HepG2 (cell line): ENCODE results near the gene SDR39U1. TPM values are rescaled to one million over a fixed set of nuclear protein-coding genes. Genes with fewer than 3 reads are reported as not detected.

ENCODE experiments used
- ATAC-seq: fragments of 200-7000 bp; cut with Tn5 transposase; 3 replicates; pipeline ENCODE4 v1.9.1; 2020; ENCODE audit warnings: mild to moderate bottlenecking, moderate library complexity
- BruUV-seq: library from RNA; stranded (reverse); fragments of 400-500 nt; replicated peaks from 2 replicates; lab custom pipeline; 2021; lab: Mats Ljungman, UMichigan
- CTCF ChIA-PET: fragments of 300-600 bp; formaldehyde crosslinking; extraction: SDS; loops from one replicate; lab custom pipeline; 2021; ENCODE audit warnings: low total read pairs, inconsistent platforms, low intra/inter-chr PET ratio; lab: Yijun Ruan, JAX
- POLR2A ChIA-PET: fragments of 350-600 bp; sonication (Branson Sonifier 250); formaldehyde crosslinking; loops from one replicate; lab custom pipeline; 2020; ENCODE audit warnings: antibody characterized with exemption, inconsistent platforms; lab: Yijun Ruan, JAX
- DNase-seq: peaks from one replicate; pipeline ENCODE4 v3.0.0-alpha.2; 2015; ENCODE audit warnings: low spot score
- FAIRE-seq: peaks from 3 replicates; lab custom pipeline; 2011; peaks lifted over from hg19 to GRCh38; lab: Jason Lieb, UNC
- H2AFZ ChIP-seq: one replicate; pipeline ENCODE4 v1.6.1; 2011; ENCODE audit warnings: low read length, inconsistent platforms
- H3K27ac ChIP-seq: fragments of 300-600 bp; 3 replicates; pipeline ENCODE4 v1.8.0; 2011; ENCODE audit warnings: mixed run types, mild to moderate bottlenecking, mixed read lengths, low read length, inconsistent platforms; ENCODE audit not compliant: insufficient read depth; ENCODE audit errors: extremely low read length
- H3K27me3 ChIP-seq, 2 experiments: fragments of 200-600 bp in 1 of 2; 2 replicates in 1 of 2; 3 replicates in 1 of 2; pipeline versions ENCODE4 v1.6.0 to v1.8.0; 2011; ENCODE audit warnings: low read length in 2 of 2, mild to moderate bottlenecking in 2 of 2, moderate library complexity in 2 of 2, inconsistent platforms in 1 of 2; ENCODE audit not compliant: insufficient read depth in 2 of 2, control insufficient read depth in 1 of 2
- H3K36me3 ChIP-seq, 2 experiments: fragments of 200-600 bp in 1 of 2; replicated peaks in 1 of 2; 2 replicates in 1 of 2; 3 replicates in 1 of 2; pipeline versions ENCODE4 v1.5.1 to v1.8.0; 2011; ENCODE audit warnings: low read length in 2 of 2, inconsistent platforms in 1 of 2; ENCODE audit not compliant: insufficient read depth in 2 of 2, control insufficient read depth in 1 of 2
- H3K4me1 ChIP-seq: 2 replicates; pipeline ENCODE4 v1.5.1; 2012; ENCODE audit warnings: low read length, inconsistent platforms; ENCODE audit not compliant: insufficient read depth
- H3K4me2 ChIP-seq: 2 replicates; pipeline ENCODE4 v1.6.0; 2011; ENCODE audit warnings: low read depth, low read length, inconsistent platforms
- H3K4me3 ChIP-seq, 3 experiments: fragments of 200-600 bp in 1 of 3; sonication (generic), shearing (Covaris generic) in 1 of 3; replicated peaks in 1 of 3; 2 replicates each; pipeline ENCODE4 v1.5.1; 2011 to 2016; ENCODE audit warnings: low read length in 3 of 3, inconsistent platforms in 2 of 3, low read depth in 2 of 3, mild to moderate bottlenecking in 2 of 3, control low read depth in 1 of 3, mixed read lengths in 1 of 3; ENCODE audit not compliant: insufficient read depth in 1 of 3
- H3K79me2 ChIP-seq: one replicate; pipeline ENCODE4 v1.6.1; 2011; ENCODE audit warnings: low read length, inconsistent platforms; ENCODE audit not compliant: insufficient read depth
- H3K9ac ChIP-seq: 2 replicates; pipeline ENCODE4 v1.6.0; 2011; ENCODE audit warnings: mild to moderate bottlenecking, low read depth, low read length, inconsistent platforms; ENCODE audit not compliant: insufficient read depth
- H3K9me3 ChIP-seq: 2 replicates; pipeline ENCODE4 v1.5.1; 2012; ENCODE audit warnings: mild to moderate bottlenecking, low read length
- H4K20me1 ChIP-seq: 2 replicates; pipeline ENCODE4 v1.6.0; 2011; ENCODE audit warnings: inconsistent platforms, mild to moderate bottlenecking, low read length, moderate library complexity; ENCODE audit not compliant: insufficient read depth
- AGO2 ChIP-seq: fragments of 200-400 bp; formaldehyde crosslinking; optimal IDR thresholded peaks from 2 replicates; pipeline ENCODE3; 2017; ENCODE audit warnings: mild to moderate bottlenecking, low read depth, low read length, moderate library complexity
- CREB1 ChIP-seq, 2 experiments: fragments of 450-650 bp in 1 of 2; IDR thresholded peaks; 2 replicates each; pipeline ENCODE4 v1.6.1; 2016 to 2017; ENCODE audit warnings: control low read depth in 1 of 2, mild to moderate bottlenecking in 1 of 2, missing compliant biosample characterization in 1 of 2, missing genetic modification characterization in 1 of 2
- EED ChIP-seq: sonication (generic); formaldehyde crosslinking; IDR thresholded peaks from 2 replicates; pipeline ENCODE4 v1.5.0; 2020; ENCODE audit warnings: mild to moderate bottlenecking, missing genetic modification reagents
- HNF4G ChIP-seq, 2 experiments: sonication (generic) in 1 of 2; formaldehyde crosslinking in 1 of 2; IDR thresholded peaks; 2 replicates each; pipeline versions ENCODE4 v1.4.0 to v1.6.1; 2011 to 2020; ENCODE audit warnings: borderline replicate concordance in 2 of 2, low read depth in 2 of 2, mild to moderate bottlenecking in 2 of 2, low read length in 1 of 2, missing genetic modification reagents in 1 of 2, moderate library complexity in 1 of 2
- MTA1 ChIP-seq: sonication (generic); formaldehyde crosslinking; IDR thresholded peaks from 2 replicates; pipeline ENCODE4 v1.4.0; 2020; ENCODE audit warnings: missing genetic modification reagents, mild to moderate bottlenecking, borderline replicate concordance
- NCOR1 ChIP-seq: fragments of 200-600 bp; sonication (generic); IDR thresholded peaks from 2 replicates; pipeline ENCODE4 v1.7.0; 2017; ENCODE audit warnings: antibody characterized with exemption, low read length, borderline replicate concordance
- NR0B2 ChIP-seq: sonication (generic); formaldehyde crosslinking; IDR thresholded peaks from 2 replicates; pipeline ENCODE4 v1.4.0; 2020; ENCODE audit warnings: mild to moderate bottlenecking, missing genetic modification reagents
- POLR2A ChIP-seq, 2 experiments: IDR thresholded peaks; 2 replicates each; pipeline ENCODE4 v1.6.1; 2011; ENCODE audit warnings: low read depth in 2 of 2, low read length in 2 of 2, mild to moderate bottlenecking in 1 of 2, moderate library complexity in 1 of 2; ENCODE audit not compliant: insufficient read depth in 1 of 2
- ZMYM2 ChIP-seq: sonication (generic); formaldehyde crosslinking; IDR thresholded peaks from 2 replicates; pipeline ENCODE4 v1.8.0; 2022; ENCODE audit warnings: mild to moderate bottlenecking, missing genetic modification reagents
- ZNF276 ChIP-seq: sonication (generic); formaldehyde crosslinking; IDR thresholded peaks from 2 replicates; pipeline ENCODE4 v1.4.0; 2020; ENCODE audit warnings: mild to moderate bottlenecking, low read depth, missing genetic modification reagents
- ZNF550 ChIP-seq: sonication (generic); formaldehyde crosslinking; IDR thresholded peaks from 2 replicates; pipeline ENCODE4 v1.4.0; 2020; ENCODE audit warnings: mild to moderate bottlenecking, missing genetic modification reagents, borderline replicate concordance
- ZNF577 ChIP-seq: sonication (generic); formaldehyde crosslinking; IDR thresholded peaks from 2 replicates; pipeline ENCODE4 v1.4.0; 2020; ENCODE audit warnings: mild to moderate bottlenecking, low read depth, missing genetic modification reagents, borderline replicate concordance
- ZSCAN30 ChIP-seq: sonication (generic); formaldehyde crosslinking; IDR thresholded peaks from 2 replicates; pipeline ENCODE4 v1.5.0; 2020; ENCODE audit warnings: mild to moderate bottlenecking, missing genetic modification reagents
- ZSCAN31 ChIP-seq: sonication (generic); formaldehyde crosslinking; IDR thresholded peaks from 2 replicates; pipeline ENCODE4 v1.5.0; 2020; ENCODE audit warnings: low read depth, mild to moderate bottlenecking, missing genetic modification reagents
- WGBS: methylation state at CpG from one replicate; pipeline ENCODE4 v1.1.6; 2017; ENCODE audit warnings: low lambda C conversion rate; 5-methylcytosine and 5-hydroxymethylcytosine counted together
- in situ Hi-C: cut with HindIII; loops from 2 replicates; pipeline ENCODE4 v1.10.0; 2017; ENCODE audit warnings: low pct_unique_long_range_greater_than_20kb; ENCODE audit not compliant: extremely low pct_ligation_motif_present
- intact Hi-C: fragments of 100-400 bp; cut with micrococcal nuclease; formaldehyde crosslinking; loops from one replicate; pipeline ENCODE4 v1.10.0; 2022; ENCODE audit not compliant: unreplicated experiment
- polyA plus RNA-seq, 8 experiments: library from polyadenylated mRNA; depleted of rRNA in 3 of 8; stranded (reverse) in 7 of 8; unstranded in 1 of 8; fragments of >200 nt; fragmentation: Illumina TruSeq in 4 of 8; extraction: Trizol in 4 of 8; gene quantifications; 2 replicates each; pipeline versions ENCODE4 v1.2.1 to v1.2.3, GENCODE V29; 2011 to 2016; ENCODE audit warnings: low read depth in 4 of 8, missing spikeins in 1 of 8, mixed read lengths in 1 of 8; ENCODE audit not compliant: insufficient read depth in 1 of 8
- total RNA-seq, 5 experiments: library from RNA; depleted of rRNA; stranded (reverse); fragments of >200 nt; fragmentation: Illumina TruSeq; extraction: Trizol; gene quantifications; 2 replicates each; pipeline ENCODE4 v1.2.3, GENCODE V29; 2016; ENCODE audit warnings: low read depth in 1 of 5
- TF ChIP-seq, protein P1 (sequence below): IDR thresholded peaks from 2 replicates; pipeline ENCODE4 v1.6.1; 2016; ENCODE audit warnings: low read depth, control low read depth

The SDR39U1 gene
- total and polyA plus RNA-seq, 2 of the 13 experiments (the other 11 are each of a cell fraction or from before 2014, with no cell fraction given) = 34.4 to 129 TPM

DNA sequence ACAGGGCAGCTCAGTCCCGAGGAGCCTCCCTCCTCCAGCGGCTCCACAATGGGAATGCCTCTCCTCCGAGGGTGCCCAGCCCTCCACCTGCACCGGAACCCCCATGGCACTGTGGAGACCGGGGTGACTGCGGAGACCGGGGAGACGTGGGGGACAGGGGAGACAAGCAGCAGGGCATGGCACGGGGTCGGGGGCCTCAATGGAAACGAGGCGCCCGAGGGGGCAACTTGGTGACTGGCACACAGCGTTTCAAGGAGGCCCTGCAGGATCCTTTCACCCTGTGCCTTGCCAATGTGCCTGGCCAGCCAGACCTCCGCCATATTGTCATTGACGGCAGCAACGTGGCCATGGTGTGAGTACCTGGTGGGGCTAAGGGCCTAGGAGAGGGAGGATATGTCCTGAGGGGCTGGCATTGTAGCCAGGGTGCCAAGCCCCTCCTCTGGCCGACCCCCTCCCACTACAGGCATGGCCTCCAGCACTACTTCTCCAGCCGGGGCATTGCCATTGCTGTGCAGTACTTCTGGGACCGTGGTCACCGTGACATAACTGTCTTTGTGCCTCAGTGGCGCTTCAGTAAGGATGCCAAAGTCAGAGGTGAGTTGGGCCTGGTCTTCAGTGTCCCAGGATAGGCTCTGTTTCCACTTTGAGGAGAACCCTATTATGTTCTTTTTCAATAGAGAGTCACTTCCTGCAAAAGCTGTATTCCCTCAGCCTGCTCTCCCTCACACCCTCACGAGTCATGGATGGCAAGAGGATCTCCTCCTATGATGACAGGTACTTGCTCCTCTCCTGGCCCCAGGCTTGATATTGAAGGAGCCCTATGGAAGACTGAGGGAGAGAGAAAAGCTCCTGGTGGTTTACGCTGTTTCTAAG, 10.1 kb downstream of the SDR39U1 start (continued):
- TF ChIP-seq ZNF276 (CRISPR knock-in tag) (no peak), AGO2 (peak; percentile 96), ZNF577 (CRISPR knock-in tag) (no peak), NCOR1 (no peak), ZMYM2 (no peak)

GRCh38 chr14:24431569-24432258, 10.9 kb downstream of the SDR39U1 start:
- FAIRE-seq (peak; percentile 81), ATAC-seq (peak; percentile 66), DNase-seq (peak; percentile 97)
- in situ Hi-C loops = loop anchor here (5.0 to 10.0 kb wide), 3 partner anchors 64 to 187 kb away; partner anchors contain the start of genes NFATC4 and TINF2
- H3K9ac ChIP-seq = no peak overlapping the region
- ChIA-PET CTCF (interaction anchor here (1.1 to 11.8 kb wide), 6 partner anchors 9 to 189 kb away, joined by 3 to 295 read pairs (median 6); partner anchors contain the start of genes ADCY4, CIDEB, NFATC4 and TINF2), POLR2A (interaction anchor here (0.7 to 9.1 kb wide), 36 partner anchors 10 to 1592 kb away, joined by 3 to 242 read pairs (median 5); partner anchors contain the start of genes ACIN1, C14orf119, CHMP4A and CIDEB)
- intact Hi-C loops = loop anchor here (1.0 to 10.0 kb wide), 7 partner anchors 19 to 847 kb away; partner anchors contain the start of genes NYNRIN and TINF2
- H3K4me2 ChIP-seq = peak overlapping the region; percentile 86
- H3K79me2 ChIP-seq = peaks cover 6% of the 10 kb centered on the region
- no peak overlapping the region for H3K27ac ChIP-seq
- no peaks in the 10 kb centered on the region; a peak in 1 of 5 replicates for H3K27me3 ChIP-seq
- BruUV-seq = no TSS peak
- H3K4me1 ChIP-seq = peaks cover 52% of the 10 kb centered on the region
- H3K36me3 ChIP-seq = peaks cover 23 to 29% of the 10 kb centered on the region in 2 experiments
- H4K20me1 ChIP-seq = peaks cover 16% of the 10 kb centered on the region
- H2AFZ ChIP-seq = no peak overlapping the region
- H3K4me3 ChIP-seq = peak overlapping the region in 2 of 3 experiments; percentile 80 to 82; a peak in 4 of 6 replicates
- H3K9me3 ChIP-seq = no peaks in the 10 kb centered on the region
- 42% methylated on average over 14 of the region's 15 CpGs for WGBS
- TF ChIP-seq, protein P1, sequence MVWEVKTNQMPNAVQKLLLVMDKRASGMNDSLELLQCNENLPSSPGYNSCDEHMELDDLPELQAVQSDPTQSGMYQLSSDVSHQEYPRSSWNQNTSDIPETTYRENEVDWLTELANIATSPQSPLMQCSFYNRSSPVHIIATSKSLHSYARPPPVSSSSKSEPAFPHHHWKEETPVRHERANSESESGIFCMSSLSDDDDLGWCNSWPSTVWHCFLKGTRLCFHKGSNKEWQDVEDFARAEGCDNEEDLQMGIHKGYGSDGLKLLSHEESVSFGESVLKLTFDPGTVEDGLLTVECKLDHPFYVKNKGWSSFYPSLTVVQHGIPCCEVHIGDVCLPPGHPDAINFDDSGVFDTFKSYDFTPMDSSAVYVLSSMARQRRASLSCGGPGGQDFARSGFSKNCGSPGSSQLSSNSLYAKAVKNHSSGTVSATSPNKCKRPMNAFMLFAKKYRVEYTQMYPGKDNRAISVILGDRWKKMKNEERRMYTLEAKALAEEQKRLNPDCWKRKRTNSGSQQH = peak; percentile 87; the same call in 1 of the 2 replicates
- no peak for TF ChIP-seq ZSCAN30
- TF ChIP-seq EED (CRISPR knock-in tag) = no peak
- TF ChIP-seq ZNF550 = peak; percentile 99
- peak; percentile 82 for TF ChIP-seq ZSCAN31 (CRISPR knock-in tag)
- no peak for TF ChIP-seq NR0B2
- TF ChIP-seq HNF4G (IDR thresholded peaks at IDR 0.05; ENCODE audit: borderline replicate concordance, low read depth, low read length) = no peak
- peak; percentile 69; the same call in 1 of the 2 replicates for TF ChIP-seq HNF4G (CRISPR knock-in tag; IDR thresholded peaks at IDR 0.05; ENCODE audit: borderline replicate concordance, low read depth)
- peak in 1 of 2 experiments; percentile 21; a peak in 2 of 4 replicates for TF ChIP-seq POLR2A (IDR thresholded peaks at IDR 0.05; ENCODE audit: insufficient read depth in 1 of 2, low read depth in 2 of 2, low read length in 2 of 2)
- TF ChIP-seq CREB1 (IDR thresholded peaks at IDR 0.05) = no peak
- TF ChIP-seq CREB1 (CRISPR knock-in tag; IDR thresholded peaks at IDR 0.05) = no peak
- 0 out of 2 replicates have a peak, but pooled peaks have one; percentile 67 for TF ChIP-seq MTA1 (CRISPR knock-in tag)
